ENCODE data around the gene KDM4C. TPM values are rescaled to one million over a fixed set of nuclear protein-coding genes. Genes with fewer than 3 reads are reported as not detected.
A peak's percentile ranks its signal among the peaks of the same experiment; 100 is the strongest.

The KDM4C gene
- total and polyA plus RNA-seq, 2 of the 4 experiments (the other 2 are of a cell fraction), result 11.8 to 23.8 TPM

- H3K4me1 ChIP-seq (ENCODE audit: control insufficient read depth, insufficient read depth, low read length), result no peaks in the 10 kb centered on the region
- no peaks in the 10 kb centered on the region for H3K27me3 ChIP-seq (ENCODE audit: control insufficient read depth, insufficient read depth, low read length)
- H3K4me3 ChIP-seq (ENCODE audit: insufficient read depth, low read depth, low read length), result no peak overlapping the region
- H3K79me1 ChIP-seq (ENCODE audit: low read depth in 1 of 2, low read length in 2 of 2), result peaks cover 0 to 4% of the 10 kb centered on the region in 2 experiments; a peak in 2 of 4 replicates
- no CpG with 5 or more reads among the region's 2 CpGs for WGBS, 2 experiments (ENCODE audit: extremely low coverage in 2 of 2, insufficient read length in 1 of 2)
- no peak overlapping the region for H3K56ac ChIP-seq (ENCODE audit: extremely low read depth, insufficient read depth, low read length)
- POLR2A ChIA-PET (ENCODE audit: unreplicated experiment), result no interaction called here
- H3K14ac ChIP-seq (replicated peaks; ENCODE audit: low read depth, low read length), result no peak overlapping the region
- intact Hi-C loops (cut with micrococcal nuclease) (loop anchor here (5.0 kb wide), 2 partner anchors 223 to 708 kb away; no protein-coding TSS in a partner anchor), in situ Hi-C loops (cut with MboI; ENCODE audit: low sequenced_read_pairs) (no loop called here), dilution Hi-C loops (cut with HindIII; ENCODE audit: low sequenced_read_pairs, unreplicated experiment) (no loop called here)
- H3K9me3 ChIP-seq (ENCODE audit: control insufficient read depth, insufficient read depth, low read length), result peaks cover 2% of the 10 kb centered on the region; the same call in 1 of the 2 replicates
- H2BK15ac ChIP-seq (ENCODE audit: low read depth, low read length), result no peak overlapping the region
- H3K4ac ChIP-seq (ENCODE audit: low read depth, low read length), result no peak overlapping the region
- no peak for ATAC-seq (ENCODE audit: low read depth)
- no peak overlapping the region for H2AK9ac ChIP-seq (replicated peaks; ENCODE audit: low read depth, low read length, poor library complexity)
- no peak overlapping the region for H3K27ac ChIP-seq (ENCODE audit: insufficient read depth, low read length)
- H2AFZ ChIP-seq (replicated peaks; ENCODE audit: low read length, poor library complexity), result no peak overlapping the region
- no peaks in the 10 kb centered on the region for H3K9me1 ChIP-seq (ENCODE audit: insufficient read depth, low read length)
- H4K20me1 ChIP-seq (ENCODE audit: insufficient read depth, low read length), result no peaks in the 10 kb centered on the region
- BruUV-seq (replicated peaks), result no TSS peak
- no peak overlapping the region for H2BK20ac ChIP-seq (ENCODE audit: low read depth, low read length)
- no peak overlapping the region for H3K9ac ChIP-seq (ENCODE audit: low read depth, low read length)
- H3K23ac ChIP-seq (ENCODE audit: low read depth, low read length), result no peak overlapping the region
- no peak overlapping the region for H3K4me2 ChIP-seq (ENCODE audit: low read depth, low read length)
- DNase-seq, result peak; percentile 19
- H3K18ac ChIP-seq (ENCODE audit: low read depth, low read length), result no peak overlapping the region
- H3K36me3 ChIP-seq (ENCODE audit: control insufficient read depth, insufficient read depth, low read length), result no peaks in the 10 kb centered on the region
- no peak overlapping the region for H4K91ac ChIP-seq (ENCODE audit: insufficient read depth, low read depth, low read length)
- no peak overlapping the region for H4K5ac ChIP-seq (ENCODE audit: low read depth, low read length)
- CTCF ChIA-PET, result interaction anchor here (1.9 to 3.0 kb wide), 2 partner anchors 13 to 17 kb away, joined by 4 to 8 read pairs; no protein-coding TSS in a partner anchor
- H2AK5ac ChIP-seq (ENCODE audit: low read depth, low read length), result no peak overlapping the region
- H2BK5ac ChIP-seq (ENCODE audit: low read depth, low read length, poor library complexity, severe bottlenecking), result no peak overlapping the region
- H2BK120ac ChIP-seq (ENCODE audit: low read depth, low read length), result no peak overlapping the region
- no peak overlapping the region for H4K8ac ChIP-seq (ENCODE audit: low read depth in 2 of 2, low read length in 2 of 2)
- TF ChIP-seq CTCF (conservative IDR thresholded peaks at IDR 0.05; ENCODE audit: low read depth, low read length) (peak; percentile 18; the same call in 1 of the 2 replicates), NFE2L2 (IDR thresholded peaks at IDR 0.05; ENCODE audit: low read depth, low read length) (no peak)
Measured at GRCh38 chr9:6829027-6829426, 71.3 kb downstream of the KDM4C start.
